GM18873 (cell line): ENCODE data around the gene IFITM2.

ENCODE experiments used
- ATAC-seq: cut with Tn5 transposase; IDR thresholded peaks from one replicate; pipeline ENCODE4 v1.9.1; 2021; ENCODE audit warnings: mild to moderate bottlenecking, moderate library complexity, moderate number of reproducible peaks; ENCODE audit not compliant: unreplicated experiment, low FRiP score

The IFITM2 gene

GRCh38 chr11:358129-358800 is 50.6 kb downstream of the IFITM2 start:
- no peak for ATAC-seq
